GM12874 (cell line): ENCODE data around the gene NDUFC2.

Experiments
- CTCF ChIP-seq: IDR thresholded peaks from 2 replicates; pipeline ENCODE4 v1.5.1; 2011; ENCODE audit warnings: low read depth, mild to moderate bottlenecking, control low read depth, low read length, moderate library complexity; ENCODE audit not compliant: insufficient read depth

NDUFC2 gene

DNA sequence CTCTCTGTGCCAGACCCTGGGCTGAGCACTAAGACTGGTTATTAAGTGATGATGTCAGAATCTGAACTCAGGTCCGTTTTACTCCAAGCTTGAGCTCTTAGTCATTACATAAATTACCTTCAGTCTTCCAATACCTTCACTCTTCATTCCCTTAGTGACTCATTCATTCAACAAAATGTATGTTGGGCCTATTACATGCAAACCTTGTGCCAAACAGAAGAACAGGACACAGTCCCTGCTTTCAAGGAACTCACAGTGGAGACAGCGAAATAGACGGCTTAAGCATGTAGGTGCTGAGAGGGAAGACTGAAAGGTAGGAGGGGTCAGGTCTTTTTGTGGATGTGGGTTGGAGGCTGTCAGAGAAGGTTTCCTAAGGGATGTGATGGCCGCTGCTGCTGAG, 59.9 kb downstream of the NDUFC2 start:
- TF ChIP-seq CTCF: no peak
